ENCODE measurements around the gene SLC34A2. TPM values are rescaled to one million over a fixed set of nuclear protein-coding genes. Genes with fewer than 3 reads are reported as not detected.

Gene SLC34A2
- total and polyA plus RNA-seq, 8 donors: 140 to 3,249 (median 368) TPM

DNA sequence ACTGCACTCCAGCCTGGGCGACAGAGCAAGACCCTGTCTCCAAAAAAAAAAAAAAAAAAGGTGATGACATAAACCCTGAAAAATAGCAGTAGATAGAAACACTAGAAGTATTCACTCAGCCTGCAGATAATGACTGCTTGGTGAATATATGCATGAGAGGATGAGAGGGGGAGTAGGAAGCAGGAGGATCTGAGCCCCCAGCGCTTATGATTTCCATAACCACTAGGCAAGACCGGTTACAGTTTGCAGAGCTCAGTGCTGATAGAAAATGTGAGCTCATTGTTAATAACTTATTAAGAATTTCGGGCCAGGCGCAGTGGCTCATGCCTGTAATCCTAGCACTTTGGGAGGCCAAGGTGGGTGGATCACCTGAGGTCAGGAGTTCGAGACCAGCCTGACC, 40.8 kb upstream of the SLC34A2 start:
- H3K4me3 ChIP-seq: no peak overlapping the region
- H3K36me3 ChIP-seq: no peaks in the 10 kb centered on the region
- H3K27ac ChIP-seq: no peak overlapping the region
- no peaks in the 10 kb centered on the region for H3K4me1 ChIP-seq
- H3K9me3 ChIP-seq: no peaks in the 10 kb centered on the region
- no peaks in the 10 kb centered on the region for H3K27me3 ChIP-seq
- TF ChIP-seq, protein P1, sequence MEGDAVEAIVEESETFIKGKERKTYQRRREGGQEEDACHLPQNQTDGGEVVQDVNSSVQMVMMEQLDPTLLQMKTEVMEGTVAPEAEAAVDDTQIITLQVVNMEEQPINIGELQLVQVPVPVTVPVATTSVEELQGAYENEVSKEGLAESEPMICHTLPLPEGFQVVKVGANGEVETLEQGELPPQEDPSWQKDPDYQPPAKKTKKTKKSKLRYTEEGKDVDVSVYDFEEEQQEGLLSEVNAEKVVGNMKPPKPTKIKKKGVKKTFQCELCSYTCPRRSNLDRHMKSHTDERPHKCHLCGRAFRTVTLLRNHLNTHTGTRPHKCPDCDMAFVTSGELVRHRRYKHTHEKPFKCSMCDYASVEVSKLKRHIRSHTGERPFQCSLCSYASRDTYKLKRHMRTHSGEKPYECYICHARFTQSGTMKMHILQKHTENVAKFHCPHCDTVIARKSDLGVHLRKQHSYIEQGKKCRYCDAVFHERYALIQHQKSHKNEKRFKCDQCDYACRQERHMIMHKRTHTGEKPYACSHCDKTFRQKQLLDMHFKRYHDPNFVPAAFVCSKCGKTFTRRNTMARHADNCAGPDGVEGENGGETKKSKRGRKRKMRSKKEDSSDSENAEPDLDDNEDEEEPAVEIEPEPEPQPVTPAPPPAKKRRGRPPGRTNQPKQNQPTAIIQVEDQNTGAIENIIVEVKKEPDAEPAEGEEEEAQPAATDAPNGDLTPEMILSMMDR (IDR thresholded peaks at IDR 0.05): no peak
- ATAC-seq: no peak
- intact Hi-C loops (cut with DNase I): no loop called here
- DNase-seq: no peak

DNA sequence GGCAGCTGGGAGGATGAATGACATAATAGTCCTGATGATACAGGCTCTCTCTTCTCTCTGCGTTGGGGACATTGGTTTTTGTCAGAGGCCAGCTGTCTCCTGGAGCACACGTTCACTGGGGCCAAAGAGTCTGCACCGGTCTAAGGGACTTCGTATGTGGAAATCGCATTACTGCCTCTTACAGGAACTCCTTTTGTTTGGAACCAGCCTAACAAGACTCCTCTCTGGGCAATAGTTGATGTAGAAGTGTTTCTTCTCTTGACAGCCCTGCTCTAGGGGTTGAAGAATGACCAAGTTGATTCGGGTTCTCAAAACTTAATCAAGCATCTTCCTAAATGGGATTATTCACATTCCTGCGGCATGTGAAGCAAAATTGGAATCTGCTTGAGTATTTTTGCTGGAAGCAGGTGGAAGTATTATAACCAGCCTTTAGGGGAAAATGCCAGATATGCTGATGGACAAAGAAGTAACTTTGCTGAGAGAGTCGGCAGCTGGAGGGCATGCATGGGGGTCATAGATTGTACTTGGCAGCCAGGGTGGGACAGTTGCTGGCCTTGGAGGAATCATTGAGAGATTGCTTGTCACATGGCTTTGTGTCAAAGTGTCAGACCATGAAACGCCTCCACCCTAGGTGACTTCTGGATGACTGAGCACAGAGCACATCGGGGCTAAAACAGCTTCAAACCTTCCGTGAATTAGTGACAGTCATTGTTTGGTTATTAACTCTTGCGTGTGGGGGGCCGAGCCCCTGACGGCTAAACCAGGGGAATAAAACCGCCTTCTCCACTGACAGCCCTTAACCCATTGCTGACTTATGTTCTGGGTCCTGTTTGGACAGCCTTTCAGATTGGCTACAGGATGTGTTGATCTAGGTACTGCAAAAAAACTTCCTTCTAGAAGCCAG, 34.4 kb upstream of the SLC34A2 start:
- intact Hi-C loops (cut with DNase I): no loop called here
- H3K9me3 ChIP-seq: no peaks in the 10 kb centered on the region
- no peak for DNase-seq

DNA sequence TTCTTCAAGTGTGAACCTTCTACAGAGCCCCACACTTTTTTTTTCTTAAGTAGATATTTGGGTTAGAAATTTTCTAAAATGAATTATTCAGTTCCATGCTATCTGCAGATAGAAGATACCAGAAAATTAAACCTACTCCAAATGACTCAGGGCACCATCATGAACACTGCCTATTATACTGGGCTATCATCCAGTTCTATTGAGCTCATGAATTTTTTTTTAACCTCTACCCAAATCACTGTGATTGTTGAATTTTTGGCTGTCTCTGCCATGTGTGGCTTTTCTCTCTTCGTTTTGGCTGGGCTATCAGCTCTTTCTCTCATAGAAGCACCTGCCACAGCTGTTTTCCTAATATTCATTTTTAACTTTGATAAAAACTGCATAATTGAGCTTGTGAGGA, 31.0 kb upstream of the SLC34A2 start:
- no peak overlapping the region for H3K27ac ChIP-seq
- no peaks in the 10 kb centered on the region for H3K4me1 ChIP-seq
- no peak for DNase-seq
- TF ChIP-seq, protein P1 (IDR thresholded peaks at IDR 0.05): no peak
- no peak for ATAC-seq
- no peaks in the 10 kb centered on the region for H3K36me3 ChIP-seq
- no peaks in the 10 kb centered on the region for H3K9me3 ChIP-seq
- intact Hi-C loops (cut with DNase I): no loop called here
- H3K27me3 ChIP-seq: peaks cover 0 to 6% of the 10 kb centered on the region in 2 donors
- H3K4me3 ChIP-seq: no peak overlapping the region

More for the DNA sequence above, 34.4 kb upstream of the SLC34A2 start:
- TF ChIP-seq, protein P1 (IDR thresholded peaks at IDR 0.05): no peak
- Histone ChIP-seq H3K36me3 (no peaks in the 10 kb centered on the region), H3K27ac (no peak overlapping the region), H3K27me3 (peaks cover 0 to 6% of the 10 kb centered on the region in 2 donors), H3K4me1 (no peaks in the 10 kb centered on the region), H3K4me3 (no peak overlapping the region)
- ATAC-seq: peak; percentile 80

DNA sequence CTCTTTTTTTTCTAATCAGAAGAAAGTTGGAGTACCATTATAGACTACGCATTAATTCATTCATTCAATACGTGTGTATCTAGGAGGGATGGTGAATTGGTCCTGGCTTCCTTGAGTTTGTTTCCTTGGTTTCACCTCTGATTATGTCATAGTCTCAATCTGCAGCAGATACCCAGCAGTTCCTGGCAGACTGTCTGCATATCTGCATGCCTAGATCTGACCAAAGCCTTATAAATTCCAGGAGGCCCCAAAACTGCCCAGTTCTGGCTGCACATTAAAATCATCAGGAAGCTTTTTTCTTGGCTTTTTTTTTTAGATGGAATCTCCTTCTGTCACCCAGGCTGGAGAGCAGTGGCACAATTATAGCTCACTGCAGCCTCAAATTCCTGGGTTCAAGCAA, 27.2 kb upstream of the SLC34A2 start:
- no peaks in the 10 kb centered on the region for H3K27me3 ChIP-seq
- TF ChIP-seq, protein P1 (IDR thresholded peaks at IDR 0.05): no peak
- no peak for ATAC-seq

DNA sequence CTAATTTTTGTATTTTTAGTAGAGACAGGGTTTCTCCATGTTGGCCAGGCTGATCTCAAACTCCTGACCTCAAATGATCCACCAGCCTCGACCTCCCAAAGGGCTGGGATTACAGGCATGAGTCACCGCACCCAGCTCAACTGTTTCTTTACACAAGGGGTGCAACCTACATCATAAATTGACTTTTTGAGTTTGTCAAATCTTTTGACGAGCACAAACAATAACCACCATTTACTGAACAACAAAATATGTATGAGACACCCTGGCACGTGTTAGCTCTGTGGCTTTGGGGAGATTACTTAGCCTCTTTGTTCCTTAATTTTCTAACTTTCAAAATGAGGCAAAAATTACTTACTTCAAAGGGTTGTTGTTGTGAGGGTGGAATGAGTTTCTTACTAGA, 23.5 kb upstream of the SLC34A2 start:
- DNase-seq (no peak), ATAC-seq (no peak)
- H3K27ac ChIP-seq: no peak overlapping the region
- H3K27me3 ChIP-seq: no peaks in the 10 kb centered on the region
- TF ChIP-seq, protein P1 (IDR thresholded peaks at IDR 0.05): no peak
- no peak overlapping the region for H3K4me3 ChIP-seq
- no peaks in the 10 kb centered on the region for H3K4me1 ChIP-seq
- H3K36me3 ChIP-seq: no peaks in the 10 kb centered on the region
- intact Hi-C loops (cut with DNase I): no loop called here
- no peaks in the 10 kb centered on the region for H3K9me3 ChIP-seq

More for the DNA sequence above, 27.2 kb upstream of the SLC34A2 start:
- Histone ChIP-seq H3K4me1 (no peaks in the 10 kb centered on the region), H3K36me3 (no peaks in the 10 kb centered on the region), H3K4me3 (no peak overlapping the region), H3K9me3 (no peaks in the 10 kb centered on the region), H3K27ac (no peak overlapping the region)
- intact Hi-C loops (cut with DNase I): no loop called here
- DNase-seq: no peak
